HG03469 (cell line): ENCODE measurements around the gene BTK.

Experiments used
- ATAC-seq: cut with Tn5 transposase; IDR thresholded peaks from one replicate; pipeline ENCODE4 v1.9.1; 2021; ENCODE audit warnings: mild to moderate bottlenecking, moderate library complexity, moderate number of reproducible peaks; ENCODE audit not compliant: unreplicated experiment

Gene BTK

DNA sequence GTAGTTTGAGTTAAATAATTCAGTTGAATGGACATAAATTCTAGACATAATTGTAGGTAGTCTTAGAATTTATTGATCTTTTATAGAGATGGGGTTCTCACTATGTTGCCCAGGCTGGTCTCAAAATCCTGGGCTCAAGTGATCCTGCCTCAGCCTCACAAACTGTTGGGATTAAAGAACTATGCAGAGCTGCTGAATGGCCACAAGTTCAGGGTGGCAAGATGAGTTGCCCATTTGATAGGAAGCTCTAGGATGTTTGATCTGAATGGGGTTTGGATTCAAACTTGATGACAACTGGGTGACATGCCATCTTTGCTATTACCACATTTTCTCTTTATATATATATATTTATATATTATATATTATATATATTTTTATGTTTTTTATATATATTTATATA is 8.4 kb upstream of the BTK start:
- ATAC-seq, result no peak

DNA sequence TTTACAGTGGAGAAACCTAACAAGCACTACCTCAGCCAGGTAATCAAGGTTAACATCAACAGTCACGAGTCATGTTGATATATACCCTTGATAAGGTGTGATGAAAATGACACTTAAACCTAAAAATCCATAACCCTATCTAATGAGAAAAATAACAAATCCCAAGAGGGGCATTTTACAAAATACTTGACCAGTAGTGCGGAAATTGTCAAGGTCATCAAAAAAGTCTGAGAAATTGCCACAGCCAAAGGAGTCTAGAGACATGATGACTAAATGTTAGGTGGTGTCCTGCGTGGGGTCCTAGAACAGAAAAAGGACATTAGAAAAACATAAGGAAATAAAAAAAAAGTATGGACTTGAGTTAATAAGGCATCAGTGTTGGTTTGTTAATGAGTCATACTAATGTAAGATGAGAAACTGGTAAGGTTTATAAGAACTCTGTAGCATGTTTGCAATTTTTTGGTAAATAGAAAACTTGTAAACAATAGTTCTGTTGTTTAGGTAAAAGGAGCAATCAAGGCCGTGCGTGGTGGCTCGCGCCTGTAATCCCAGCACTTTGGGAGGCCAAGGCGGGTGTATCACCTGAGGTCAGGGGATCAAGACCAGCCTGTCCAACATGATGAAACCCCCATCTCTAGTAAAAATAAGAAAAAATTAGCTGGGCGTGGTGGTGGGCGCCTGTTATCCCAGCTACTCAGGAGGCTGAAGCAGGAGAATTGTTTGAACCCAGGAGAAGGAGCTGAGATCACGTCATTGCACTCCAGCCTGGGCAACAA is 7.7 kb upstream of the BTK start:
- ATAC-seq, result no peak

GRCh38 chrX:101391831-101392230 is 5.8 kb upstream of the BTK start:
- no peak for ATAC-seq

GRCh38 chrX:101390664-101391525 is 4.9 kb upstream of the BTK start, which contains the start of gene RPL36A:
TSS of gene RPL36A (plus strand) at chrX:101391011. CDS start at chrX:101391044, 33 bp downstream.
- ATAC-seq, result peak; percentile 86

DNA sequence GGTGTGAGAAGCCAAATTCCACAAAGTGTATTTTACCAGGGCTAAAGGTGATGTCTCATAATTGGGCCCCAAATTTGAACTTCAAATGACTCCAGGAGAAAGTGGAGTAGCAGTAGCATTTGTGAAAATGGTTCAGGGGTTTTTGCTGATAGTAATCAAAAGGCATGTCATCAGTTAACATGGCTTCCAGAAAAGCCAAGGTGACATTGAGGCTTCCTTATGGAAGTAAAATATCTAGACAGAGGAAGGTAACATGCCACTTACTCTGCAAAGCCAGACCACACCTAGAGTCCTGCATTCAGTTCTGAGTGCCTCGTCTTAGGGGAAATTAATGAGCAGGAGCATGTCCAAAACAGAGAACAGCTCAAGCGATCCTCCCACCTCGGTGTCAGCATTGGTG is 2.6 kb upstream of the BTK start:
- ATAC-seq, result no peak

DNA sequence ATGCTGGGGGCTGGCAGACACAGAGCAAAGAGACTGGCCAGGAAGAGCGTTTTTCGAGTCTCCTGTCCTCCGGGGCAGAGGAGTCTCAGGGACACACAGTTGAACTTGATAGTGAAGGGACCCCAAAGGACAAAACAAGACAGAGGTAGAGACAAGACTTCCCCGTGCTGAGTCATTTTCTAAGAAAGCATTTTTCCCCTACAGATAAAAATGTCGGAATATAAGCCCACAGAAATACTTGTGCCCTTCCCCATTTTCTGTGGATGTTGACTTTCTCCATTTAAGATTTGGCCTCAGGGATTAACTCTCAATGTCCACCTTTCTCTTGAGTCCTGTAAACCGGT is 523 bp upstream of the BTK start:
- no peak for ATAC-seq

- no peak for ATAC-seq
Observed at GRCh38 chrX:101385026-101385684, 836 bp downstream of the BTK start.

DNA sequence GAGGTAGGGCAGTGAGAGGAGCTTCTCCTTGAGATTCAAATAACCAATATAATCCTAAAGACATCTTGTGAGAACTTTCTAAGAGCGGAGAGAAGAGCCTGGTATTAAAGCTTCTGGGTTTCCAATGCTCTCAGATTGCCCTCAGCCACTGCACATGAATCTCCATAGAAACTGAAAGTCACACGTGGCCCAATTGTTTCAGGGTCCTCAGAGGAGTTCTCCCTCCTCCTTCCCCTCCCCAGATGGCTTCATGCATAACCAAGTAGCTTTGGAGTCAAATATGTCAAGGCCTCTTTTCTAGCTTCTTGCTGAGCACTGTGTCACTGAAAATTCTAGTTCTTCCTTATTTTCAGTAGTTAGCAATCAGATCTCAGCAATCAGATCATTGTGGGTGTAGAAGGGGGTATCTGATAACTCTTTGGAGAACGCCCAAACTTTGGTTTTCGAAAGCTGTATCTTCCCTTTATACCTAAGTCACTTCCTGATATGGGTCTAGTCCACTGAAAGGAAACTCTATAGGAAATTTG is 2.2 kb downstream of the BTK start:
- ATAC-seq, result peak; percentile 81

GRCh38 chrX:101377547-101377946 is 8.4 kb downstream of the BTK start:
- no peak for ATAC-seq

- no peak for ATAC-seq
Observed at GRCh38 chrX:101370888-101371504, 15.0 kb downstream of the BTK start.

DNA sequence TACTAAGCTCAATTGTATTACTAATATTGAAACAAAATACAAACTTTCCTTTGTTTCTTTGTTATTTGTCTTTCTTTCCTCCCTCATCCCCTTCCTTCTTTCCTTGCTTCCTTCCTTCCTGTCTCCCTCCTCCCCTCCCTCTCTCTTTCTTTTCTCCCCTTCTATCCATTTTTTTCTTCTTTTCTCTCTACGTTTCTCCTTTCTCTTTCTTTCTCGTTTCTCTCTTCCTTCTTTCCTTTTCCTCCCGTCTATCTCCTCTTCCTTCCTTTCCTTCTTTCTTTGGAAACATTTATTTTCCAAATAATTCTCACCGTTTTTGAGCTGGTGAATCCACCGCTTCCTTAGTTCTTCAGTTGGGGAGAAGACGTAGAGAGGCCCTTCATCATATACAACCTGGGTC is 16.3 kb downstream of the BTK start:
- no peak for ATAC-seq

GRCh38 chrX:101368800-101369199 is 17.2 kb downstream of the BTK start:
- no peak for ATAC-seq

DNA sequence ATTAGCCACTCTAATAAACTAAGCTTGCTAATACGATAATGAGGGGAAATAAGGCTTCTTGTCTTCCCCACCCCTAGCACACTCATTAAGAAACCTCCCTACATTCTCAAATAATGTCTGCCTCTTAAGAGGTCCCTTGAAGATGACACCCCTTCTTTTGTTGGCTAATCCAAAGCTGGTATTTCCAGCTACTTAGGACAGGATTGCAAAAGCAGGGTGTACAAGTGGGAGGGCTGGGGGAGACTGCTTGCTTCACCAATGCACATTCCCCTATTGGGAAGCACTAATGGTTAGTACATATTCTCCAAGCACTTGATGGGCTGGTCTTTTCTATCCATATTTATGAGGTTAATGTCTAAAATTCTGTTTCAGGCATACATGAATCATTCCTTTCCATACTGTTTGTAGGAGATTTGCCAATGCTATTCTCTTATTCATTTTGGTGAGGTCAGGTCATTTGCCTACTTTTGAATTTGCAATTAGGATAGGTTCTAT is 20.6 kb downstream of the BTK start:
- no peak for ATAC-seq

- ATAC-seq, result no peak
Observed at GRCh38 chrX:101362757-101363156, 23.2 kb downstream of the BTK start.

GRCh38 chrX:101362116-101362515 is 23.9 kb downstream of the BTK start:
- no peak for ATAC-seq

DNA sequence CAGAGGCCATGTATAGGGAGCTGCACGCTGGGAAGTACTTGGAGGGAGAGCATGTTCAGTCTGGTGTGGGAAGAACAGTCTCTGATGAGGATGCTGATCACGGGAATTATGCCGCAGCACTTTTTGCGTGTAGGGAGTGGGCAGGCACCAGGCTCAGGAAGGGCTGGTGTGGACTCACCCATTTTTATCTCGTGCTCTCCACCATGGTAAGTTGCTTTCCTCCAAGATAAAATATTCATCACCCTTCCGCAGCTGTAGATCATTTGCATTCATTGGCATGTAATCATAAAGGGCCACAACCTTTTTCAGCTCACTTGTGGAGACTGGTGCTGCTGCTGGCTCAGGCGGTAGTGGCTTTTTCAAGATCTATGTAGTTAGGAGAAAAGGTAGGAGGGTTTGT is 25.6 kb downstream of the BTK start:
- no peak for ATAC-seq

DNA sequence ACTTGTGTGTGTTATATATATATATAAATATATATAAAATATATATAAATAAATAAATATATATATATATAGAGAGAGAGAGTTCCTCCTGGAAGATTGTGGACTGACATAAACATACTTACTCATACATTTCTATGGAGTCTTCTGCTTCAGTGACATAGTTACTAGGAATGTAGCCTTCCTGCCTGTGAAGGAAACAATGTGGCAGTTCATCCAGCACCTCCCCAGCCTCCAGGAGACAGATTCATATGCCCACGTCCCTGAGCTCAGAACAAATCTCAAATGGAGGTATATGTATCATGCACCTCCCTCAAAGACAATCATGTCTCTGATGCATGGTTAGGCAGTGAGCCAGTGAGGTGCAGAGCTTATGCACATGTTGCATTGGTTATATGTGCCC is 26.0 kb downstream of the BTK start:
- no peak for ATAC-seq

- ATAC-seq, result no peak
Observed at GRCh38 chrX:101357166-101357795, 28.7 kb downstream of the BTK start.

- ATAC-seq, result no peak
Observed at GRCh38 chrX:101349193-101349562, 36.8 kb downstream of the BTK start.

GRCh38 chrX:101348452-101349192 is 37.4 kb downstream of the BTK start, which contains the start of gene TIMM8A:
TSS of gene TIMM8A (minus strand) at chrX:101348742. CDS start at chrX:101348664, 78 bp downstream.
- peak; percentile 94 for ATAC-seq
